GM18907 (cell line): ENCODE results near the gene GCLC.
"Not testable (repeated sequence)": the region's sequence is repeated elsewhere in the genome, so short reads cannot be mapped to it uniquely, and the experiment has no call there.

ENCODE experiments used
- ATAC-seq: cut with Tn5 transposase; IDR thresholded peaks from one replicate; pipeline ENCODE4 v1.9.1; 2021; ENCODE audit warnings: mild to moderate bottlenecking, moderate library complexity; ENCODE audit not compliant: unreplicated experiment

GCLC gene

GRCh38 chr6:53495506-53496499 lies 49.1 kb downstream of the GCLC start:
- no peak for ATAC-seq

- ATAC-seq: no peak
Measured at GRCh38 chr6:53494076-53494475, 50.8 kb downstream of the GCLC start.

GRCh38 chr6:53493635-53494025 lies 51.3 kb downstream of the GCLC start:
- no peak for ATAC-seq

- no peak for ATAC-seq
Measured at GRCh38 chr6:53492860-53493634, 51.9 kb downstream of the GCLC start.

- no peak for ATAC-seq
Measured at GRCh38 chr6:53487080-53487479, 57.8 kb downstream of the GCLC start.

GRCh38 chr6:53486679-53487078 lies 58.2 kb downstream of the GCLC start:
- ATAC-seq: no peak

- ATAC-seq: no peak
Measured at GRCh38 chr6:53484476-53485280, 60.2 kb downstream of the GCLC start.

- ATAC-seq: no peak
Measured at GRCh38 chr6:53483423-53484353, 61.2 kb downstream of the GCLC start.

- no peak for ATAC-seq
Measured at GRCh38 chr6:53481323-53481722, 63.6 kb downstream of the GCLC start.

- not testable (repeated sequence) for ATAC-seq
Measured at GRCh38 chr6:53480774-53481173, 64.1 kb downstream of the GCLC start.

GRCh38 chr6:53479871-53480270 lies 65.0 kb downstream of the GCLC start:
- no peak for ATAC-seq

GRCh38 chr6:53476964-53477363 lies 67.9 kb downstream of the GCLC start:
- no peak for ATAC-seq

GRCh38 chr6:53474010-53474409 lies 70.9 kb downstream of the GCLC start:
- no peak for ATAC-seq

GRCh38 chr6:53469163-53469562 lies 75.7 kb downstream of the GCLC start:
- ATAC-seq: no peak

GRCh38 chr6:53466257-53466656 lies 78.6 kb downstream of the GCLC start:
- no peak for ATAC-seq

GRCh38 chr6:53465732-53466131 lies 79.2 kb downstream of the GCLC start:
- ATAC-seq: no peak

GRCh38 chr6:53464927-53465460 lies 79.9 kb downstream of the GCLC start:
- no peak for ATAC-seq

GRCh38 chr6:53464483-53464882 lies 80.4 kb downstream of the GCLC start:
- no peak for ATAC-seq

GRCh38 chr6:53461696-53462095 lies 83.2 kb downstream of the GCLC start:
- peak; percentile 36 for ATAC-seq
